ENCODE measurements around the gene AGR3.
A peak's percentile ranks its signal among the peaks of the same experiment; 100 is the strongest.

AGR3 gene

DNA sequence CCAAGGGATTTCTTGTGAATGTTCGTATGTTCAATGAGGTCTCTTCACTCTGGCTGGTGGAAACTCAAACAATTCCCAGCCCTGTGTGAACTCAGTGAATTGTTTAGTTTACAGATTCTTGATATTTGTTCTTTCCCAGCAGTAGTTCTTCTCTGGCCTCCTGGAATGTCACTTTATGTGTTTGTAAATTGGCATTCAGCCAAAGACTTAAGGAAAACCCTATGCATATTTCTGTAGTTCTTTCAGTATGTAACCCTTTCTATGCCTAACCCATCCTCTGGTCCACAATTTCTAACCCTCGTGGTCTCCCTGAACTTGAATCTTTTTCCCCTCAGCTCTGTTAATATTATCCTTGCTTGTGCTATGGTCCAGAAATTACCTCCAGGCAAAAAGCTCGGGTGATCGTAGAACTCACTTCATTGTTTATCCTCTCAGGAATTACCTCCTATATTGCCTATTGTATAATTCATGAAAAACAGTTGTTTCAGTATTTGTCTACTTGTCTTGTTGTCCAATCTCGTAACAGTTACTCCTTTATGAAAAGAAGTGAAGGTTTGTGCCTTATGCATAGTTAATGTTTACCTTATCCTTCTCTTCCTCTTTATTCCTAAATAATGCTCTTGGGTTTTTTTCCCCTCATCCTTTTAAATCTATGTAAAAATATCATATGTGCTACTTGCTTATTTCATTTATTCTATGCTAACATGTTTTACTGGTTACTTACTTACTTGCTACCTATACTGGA, 23.7 kb upstream of the AGR3 start:
- Histone ChIP-seq H3K9me3 (replicated peaks in 1 of 11) (peaks cover 0 to 10% (median 0%) of the 10 kb centered on the region in 11 experiments; a peak in 2 of 22 replicates), H3K4me1 (peaks cover 0 to 4% (median under 1%) of the 10 kb centered on the region in 10 experiments; a peak in 8 of 20 replicates), H3K27me3 (no peaks in the 10 kb centered on the region), H3K4me2 (no peak overlapping the region), H3K4me3 (no peak overlapping the region), H3K27ac (no peak overlapping the region), H3K36me3 (no peaks in the 10 kb centered on the region), H4K20me1 (no peaks in the 10 kb centered on the region), H3K9ac (no peak overlapping the region)
- TF ChIP-seq Cebpa-rat (IDR thresholded peaks at IDR 0.05), result no peak

DNA sequence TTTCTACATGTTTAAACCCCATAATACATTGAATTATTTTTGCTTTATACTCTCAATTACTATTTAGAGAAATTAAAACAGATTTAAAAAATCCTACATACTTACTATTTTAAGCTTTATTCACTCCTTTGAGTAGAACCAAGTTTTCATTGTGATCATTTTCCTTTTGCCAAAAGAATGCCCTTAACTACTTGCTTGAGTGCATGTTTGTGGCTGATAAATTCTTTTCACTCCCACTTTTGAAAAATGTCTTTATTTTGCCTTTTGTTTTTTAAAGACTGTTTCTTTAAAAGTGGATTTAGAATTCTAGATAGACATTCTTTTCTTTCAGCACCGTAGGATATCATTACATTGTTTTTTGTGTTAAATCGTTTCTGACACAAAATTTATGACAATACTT, 22.3 kb upstream of the AGR3 start:
- Histone ChIP-seq H4K20me1 (no peaks in the 10 kb centered on the region), H3K27me3 (no peaks in the 10 kb centered on the region)

DNA sequence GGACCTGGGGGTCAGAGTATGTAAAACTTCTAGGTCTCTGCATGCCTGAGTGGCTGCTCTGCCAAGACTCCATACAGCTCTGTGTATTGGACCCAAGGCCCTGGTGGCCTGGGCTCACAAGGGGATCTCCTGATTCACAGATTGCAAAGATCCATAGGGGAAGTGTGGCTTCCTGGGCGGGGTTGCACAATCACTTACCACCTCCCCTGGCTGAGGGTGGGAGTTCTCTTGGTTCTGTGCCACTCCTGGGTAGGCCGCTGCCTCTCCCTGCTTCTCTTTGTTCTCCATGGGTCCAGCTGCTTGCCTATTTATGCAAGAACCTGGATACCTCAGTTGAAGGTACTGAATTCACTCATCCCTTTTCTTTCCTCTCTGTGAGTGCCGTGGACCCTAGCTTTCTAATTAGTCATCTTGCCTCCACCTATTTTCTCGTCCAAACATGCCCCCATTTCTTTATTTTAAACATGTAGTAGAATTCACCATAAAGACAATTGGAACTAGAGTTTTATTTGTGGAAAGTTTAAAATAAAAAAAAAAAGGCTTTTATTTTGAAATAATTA, 18.5 kb upstream of the AGR3 start:
- Histone ChIP-seq H3K4me3 (no peak overlapping the region), H3K9ac (no peak overlapping the region), H3K4me1 (peaks cover 0 to 9% (median 6%) of the 10 kb centered on the region in 10 experiments; a peak in 12 of 20 replicates), H4K20me1 (no peaks in the 10 kb centered on the region), H3K4me2 (peak overlapping the region in 8 of 11 experiments; percentile 18 to 66 (median 44); a peak in 14 of 22 replicates), H3K27ac (no peak overlapping the region), H3K36me3 (no peaks in the 10 kb centered on the region), H3K9me3 (replicated peaks in 1 of 11) (peaks cover 0 to 35% (median 16%) of the 10 kb centered on the region in 11 experiments; a peak in 13 of 22 replicates), H3K27me3 (no peaks in the 10 kb centered on the region)
- peak in 4 of 11 experiments; percentile 36 to 61 (median 47); a peak in 4 of 22 replicates for TF ChIP-seq Cebpa-rat (IDR thresholded peaks at IDR 0.05)

More for the DNA sequence above, 22.3 kb upstream of the AGR3 start:
- TF ChIP-seq Cebpa-rat (IDR thresholded peaks at IDR 0.05), result no peak
- Histone ChIP-seq H3K27ac (no peak overlapping the region), H3K4me1 (peaks cover 0 to 9% (median 6%) of the 10 kb centered on the region in 10 experiments; a peak in 12 of 20 replicates), H3K9me3 (replicated peaks in 1 of 11) (peaks cover 0 to 18% (median 4%) of the 10 kb centered on the region in 11 experiments; a peak in 10 of 22 replicates), H3K36me3 (no peaks in the 10 kb centered on the region), H3K4me3 (no peak overlapping the region), H3K9ac (no peak overlapping the region), H3K4me2 (no peak overlapping the region)

DNA sequence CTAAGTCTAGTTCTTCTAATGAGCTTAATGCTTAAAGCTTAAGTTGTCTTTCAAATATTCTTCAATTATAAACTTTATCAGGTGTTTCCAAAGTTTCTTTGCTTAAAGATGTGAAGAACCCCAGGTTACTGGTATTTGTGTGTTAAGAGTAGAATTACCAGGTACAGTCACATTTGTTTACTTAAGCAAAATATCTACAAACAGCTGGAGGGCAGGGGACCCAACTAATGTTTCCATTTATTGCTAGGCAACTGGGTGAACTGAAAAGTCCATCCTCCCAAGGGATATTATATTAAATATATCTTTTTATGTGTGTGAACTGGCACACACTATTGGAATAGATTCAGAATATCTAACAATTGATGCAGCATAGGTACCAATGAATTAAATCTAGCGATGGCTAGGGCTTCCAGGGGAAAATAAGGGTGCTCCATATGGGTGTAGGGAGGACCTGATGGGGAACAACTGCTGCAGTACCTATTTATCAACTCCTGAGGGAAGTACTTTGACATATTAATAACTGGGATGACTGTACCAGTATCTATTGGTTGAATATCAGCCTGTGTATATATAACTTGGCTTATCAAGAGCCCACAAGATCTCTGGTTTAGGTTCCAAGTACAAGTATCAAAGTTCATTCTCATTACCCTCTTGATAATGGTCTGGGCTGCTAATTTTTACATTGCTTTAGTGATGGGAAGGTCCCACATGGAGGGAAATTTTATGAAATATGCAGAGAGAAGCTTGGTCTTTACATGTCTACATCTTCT, 10.3 kb upstream of the AGR3 start:
- Histone ChIP-seq H3K27me3 (no peaks in the 10 kb centered on the region), H4K20me1 (no peaks in the 10 kb centered on the region), H3K36me3 (no peaks in the 10 kb centered on the region), H3K27ac (no peak overlapping the region), H3K4me2 (no peak overlapping the region; a peak in 1 of 22 replicates), H3K4me1 (no peaks in the 10 kb centered on the region), H3K9me3 (replicated peaks in 1 of 11) (no peaks in the 10 kb centered on the region), H3K9ac (no peak overlapping the region), H3K4me3 (no peak overlapping the region)
- TF ChIP-seq Cebpa-rat (IDR thresholded peaks at IDR 0.05), result no peak

DNA sequence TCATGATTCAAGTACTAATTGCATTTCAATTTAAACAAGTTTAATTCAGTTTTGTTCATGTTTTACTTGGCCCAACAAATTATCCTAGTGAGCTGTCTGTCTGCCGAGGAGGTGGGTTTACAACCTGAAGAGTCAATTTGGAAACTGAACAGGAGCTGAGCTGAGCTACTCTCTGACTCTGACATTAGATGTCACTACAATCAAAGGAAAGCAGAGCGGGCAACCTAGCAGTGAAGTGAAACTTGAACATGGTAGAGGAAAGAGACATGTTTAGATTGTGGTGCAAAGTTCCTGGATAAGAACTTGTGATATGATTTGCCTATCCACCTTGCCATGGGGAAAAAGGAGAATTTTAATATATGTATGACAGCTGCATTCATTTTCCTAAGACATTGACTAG, 9.6 kb upstream of the AGR3 start:
- Histone ChIP-seq H4K20me1 (no peaks in the 10 kb centered on the region), H3K27me3 (no peaks in the 10 kb centered on the region), H3K9ac (no peak overlapping the region), H3K9me3 (replicated peaks in 1 of 11) (no peaks in the 10 kb centered on the region), H3K4me1 (no peaks in the 10 kb centered on the region), H3K4me2 (no peak overlapping the region), H3K27ac (no peak overlapping the region), H3K36me3 (no peaks in the 10 kb centered on the region), H3K4me3 (no peak overlapping the region)
- no peak for TF ChIP-seq Cebpa-rat (IDR thresholded peaks at IDR 0.05)

DNA sequence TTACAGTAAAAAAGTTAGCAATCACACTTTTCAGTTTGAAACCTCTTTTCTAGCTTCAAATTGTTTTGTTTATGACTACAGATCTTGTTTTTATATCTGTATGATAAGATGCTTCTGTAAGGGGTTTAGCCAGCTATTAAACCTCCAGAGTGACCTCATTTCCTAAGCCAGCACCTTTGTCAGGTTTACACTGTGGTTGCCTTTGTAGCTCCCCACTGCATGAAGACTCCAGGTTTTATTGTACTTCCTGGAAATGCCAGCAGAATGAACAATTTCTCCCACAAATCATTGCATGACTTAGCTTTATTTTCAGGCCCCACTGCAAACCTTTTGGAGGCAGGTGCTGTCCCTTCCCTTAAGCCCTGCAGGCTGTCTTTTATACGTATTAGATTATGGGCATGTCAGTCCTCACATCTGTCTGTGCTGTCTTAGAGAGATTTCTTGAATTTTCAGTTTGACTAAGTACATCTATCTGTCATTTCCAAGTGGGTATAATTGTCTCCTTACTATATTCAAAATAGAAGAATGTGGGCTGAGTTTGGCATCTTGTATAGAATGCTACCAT, 8.2 kb upstream of the AGR3 start:
- no peaks in the 10 kb centered on the region for H3K27me3 ChIP-seq
- H3K27ac ChIP-seq, result no peak overlapping the region
- no peak overlapping the region for H3K4me2 ChIP-seq
- H3K36me3 ChIP-seq, result no peaks in the 10 kb centered on the region
- no peak for TF ChIP-seq Cebpa-rat (IDR thresholded peaks at IDR 0.05)
- H3K9ac ChIP-seq, result no peak overlapping the region
- H4K20me1 ChIP-seq, result no peaks in the 10 kb centered on the region
- H3K4me1 ChIP-seq, result no peaks in the 10 kb centered on the region
- H3K4me3 ChIP-seq, result no peak overlapping the region
- H3K9me3 ChIP-seq (replicated peaks in 1 of 11), result no peaks in the 10 kb centered on the region

DNA sequence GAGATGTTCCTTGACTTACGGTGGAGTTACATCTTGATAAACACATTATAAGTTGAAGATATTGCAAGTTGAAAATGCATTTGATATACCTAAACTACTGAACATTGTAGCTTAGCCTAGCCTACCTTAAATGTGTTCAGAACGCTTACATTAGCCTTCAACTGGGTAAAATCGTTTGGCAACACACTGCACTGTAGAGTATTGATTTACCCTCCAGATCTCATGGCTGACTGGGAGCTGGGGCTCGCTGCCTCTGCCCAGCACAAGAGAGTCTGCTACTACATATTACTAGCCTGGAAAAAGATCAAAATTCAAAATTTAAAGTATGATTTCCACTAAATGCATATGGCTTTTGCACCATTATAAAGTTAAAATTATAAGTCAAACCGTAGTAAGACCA, 7.5 kb upstream of the AGR3 start:
- Histone ChIP-seq H3K4me2 (no peak overlapping the region), H3K9me3 (replicated peaks in 1 of 11) (no peaks in the 10 kb centered on the region), H3K4me3 (no peak overlapping the region), H3K9ac (no peak overlapping the region), H3K36me3 (no peaks in the 10 kb centered on the region), H3K27ac (no peak overlapping the region), H4K20me1 (no peaks in the 10 kb centered on the region), H3K27me3 (no peaks in the 10 kb centered on the region), H3K4me1 (no peaks in the 10 kb centered on the region)
- no peak for TF ChIP-seq Cebpa-rat (IDR thresholded peaks at IDR 0.05)

- Histone ChIP-seq H3K27me3 (no peaks in the 10 kb centered on the region), H3K27ac (no peak overlapping the region), H3K4me1 (no peaks in the 10 kb centered on the region), H3K9ac (no peak overlapping the region), H3K36me3 (no peaks in the 10 kb centered on the region), H3K4me2 (no peak overlapping the region), H4K20me1 (no peaks in the 10 kb centered on the region), H3K9me3 (replicated peaks in 1 of 11) (no peaks in the 10 kb centered on the region), H3K4me3 (no peak overlapping the region)
- no peak for TF ChIP-seq Cebpa-rat (IDR thresholded peaks at IDR 0.05)
Measured at GRCh38 chr7:16883918-16884317, 2.1 kb upstream of the AGR3 start.

- Histone ChIP-seq H3K9ac (no peak overlapping the region), H3K36me3 (no peaks in the 10 kb centered on the region), H4K20me1 (no peaks in the 10 kb centered on the region), H3K4me2 (no peak overlapping the region), H3K27me3 (no peaks in the 10 kb centered on the region), H3K4me3 (no peak overlapping the region), H3K9me3 (replicated peaks in 1 of 11) (no peaks in the 10 kb centered on the region), H3K4me1 (no peaks in the 10 kb centered on the region), H3K27ac (no peak overlapping the region)
- TF ChIP-seq Cebpa-rat (IDR thresholded peaks at IDR 0.05), result no peak
Measured at GRCh38 chr7:16880554-16880953, 1.2 kb downstream of the AGR3 start.

Data from BLaER1 treated with 17β-estradiol and CSF1 and Interleukin-3, amounts not matched to agents 10 nM and 100 nM (cell line).